HepG2 (cell line): ENCODE results near the gene NXPH4. TPM values are rescaled to one million over a fixed set of nuclear protein-coding genes. Genes with fewer than 3 reads are reported as not detected.

ENCODE experiments used
- ATAC-seq: fragments of 200-7000 bp; cut with Tn5 transposase; 3 replicates; pipeline ENCODE4 v1.9.1; 2020; ENCODE audit warnings: mild to moderate bottlenecking, moderate library complexity
- BruUV-seq: library from RNA; stranded (reverse); fragments of 400-500 nt; replicated peaks from 2 replicates; lab custom pipeline; 2021; lab: Mats Ljungman, UMichigan
- CTCF ChIA-PET: fragments of 300-600 bp; formaldehyde crosslinking; extraction: SDS; loops from one replicate; lab custom pipeline; 2021; ENCODE audit warnings: low total read pairs, inconsistent platforms, low intra/inter-chr PET ratio; lab: Yijun Ruan, JAX
- POLR2A ChIA-PET: fragments of 350-600 bp; sonication (Branson Sonifier 250); formaldehyde crosslinking; loops from one replicate; lab custom pipeline; 2020; ENCODE audit warnings: antibody characterized with exemption, inconsistent platforms; lab: Yijun Ruan, JAX
- DNase-seq: peaks from one replicate; pipeline ENCODE4 v3.0.0-alpha.2; 2015; ENCODE audit warnings: low spot score
- FAIRE-seq: peaks from 3 replicates; lab custom pipeline; 2011; peaks lifted over from hg19 to GRCh38; lab: Jason Lieb, UNC
- H2AFZ ChIP-seq: one replicate; pipeline ENCODE4 v1.6.1; 2011; ENCODE audit warnings: low read length, inconsistent platforms
- H3K27ac ChIP-seq: fragments of 300-600 bp; 3 replicates; pipeline ENCODE4 v1.8.0; 2011; ENCODE audit warnings: mixed run types, mild to moderate bottlenecking, mixed read lengths, low read length, inconsistent platforms; ENCODE audit not compliant: insufficient read depth; ENCODE audit errors: extremely low read length
- H3K27me3 ChIP-seq, 2 experiments: fragments of 200-600 bp in 1 of 2; 2 replicates in 1 of 2; 3 replicates in 1 of 2; pipeline versions ENCODE4 v1.6.0 to v1.8.0; 2011; ENCODE audit warnings: low read length in 2 of 2, mild to moderate bottlenecking in 2 of 2, moderate library complexity in 2 of 2, inconsistent platforms in 1 of 2; ENCODE audit not compliant: insufficient read depth in 2 of 2, control insufficient read depth in 1 of 2
- H3K36me3 ChIP-seq, 2 experiments: fragments of 200-600 bp in 1 of 2; replicated peaks in 1 of 2; 2 replicates in 1 of 2; 3 replicates in 1 of 2; pipeline versions ENCODE4 v1.5.1 to v1.8.0; 2011; ENCODE audit warnings: low read length in 2 of 2, inconsistent platforms in 1 of 2; ENCODE audit not compliant: insufficient read depth in 2 of 2, control insufficient read depth in 1 of 2
- H3K4me1 ChIP-seq: 2 replicates; pipeline ENCODE4 v1.5.1; 2012; ENCODE audit warnings: low read length, inconsistent platforms; ENCODE audit not compliant: insufficient read depth
- H3K4me2 ChIP-seq: 2 replicates; pipeline ENCODE4 v1.6.0; 2011; ENCODE audit warnings: low read depth, low read length, inconsistent platforms
- H3K4me3 ChIP-seq, 3 experiments: fragments of 200-600 bp in 1 of 3; sonication (generic), shearing (Covaris generic) in 1 of 3; replicated peaks in 1 of 3; 2 replicates each; pipeline ENCODE4 v1.5.1; 2011 to 2016; ENCODE audit warnings: low read length in 3 of 3, inconsistent platforms in 2 of 3, low read depth in 2 of 3, mild to moderate bottlenecking in 2 of 3, control low read depth in 1 of 3, mixed read lengths in 1 of 3; ENCODE audit not compliant: insufficient read depth in 1 of 3
- H3K79me2 ChIP-seq: one replicate; pipeline ENCODE4 v1.6.1; 2011; ENCODE audit warnings: low read length, inconsistent platforms; ENCODE audit not compliant: insufficient read depth
- H3K9ac ChIP-seq: 2 replicates; pipeline ENCODE4 v1.6.0; 2011; ENCODE audit warnings: mild to moderate bottlenecking, low read depth, low read length, inconsistent platforms; ENCODE audit not compliant: insufficient read depth
- H3K9me3 ChIP-seq: 2 replicates; pipeline ENCODE4 v1.5.1; 2012; ENCODE audit warnings: mild to moderate bottlenecking, low read length
- H4K20me1 ChIP-seq: 2 replicates; pipeline ENCODE4 v1.6.0; 2011; ENCODE audit warnings: inconsistent platforms, mild to moderate bottlenecking, low read length, moderate library complexity; ENCODE audit not compliant: insufficient read depth
- AGO2 ChIP-seq: fragments of 200-400 bp; formaldehyde crosslinking; optimal IDR thresholded peaks from 2 replicates; pipeline ENCODE3; 2017; ENCODE audit warnings: mild to moderate bottlenecking, low read depth, low read length, moderate library complexity
- ETV6 ChIP-seq: sonication (generic); formaldehyde crosslinking; conservative IDR thresholded peaks from 2 replicates; pipeline ENCODE4 v1.4.0; 2020; ENCODE audit warnings: missing genetic modification reagents
- FOXO1 ChIP-seq: sonication (generic); formaldehyde crosslinking; IDR thresholded peaks from 2 replicates; pipeline ENCODE4 v1.4.0; 2020; ENCODE audit warnings: missing genetic modification reagents
- KLF9 ChIP-seq: IDR thresholded peaks from 2 replicates; pipeline ENCODE4 v1.6.1; 2016; ENCODE audit warnings: low read depth
- POLR2A ChIP-seq, 2 experiments: IDR thresholded peaks; 2 replicates each; pipeline ENCODE4 v1.6.1; 2011; ENCODE audit warnings: low read depth in 2 of 2, low read length in 2 of 2, mild to moderate bottlenecking in 1 of 2, moderate library complexity in 1 of 2; ENCODE audit not compliant: insufficient read depth in 1 of 2
- SOX5 ChIP-seq: IDR thresholded peaks from 2 replicates; pipeline ENCODE4 v1.6.1; 2016; ENCODE audit warnings: borderline replicate concordance
- ZKSCAN8 ChIP-seq: IDR thresholded peaks from 2 replicates; pipeline ENCODE4 v1.6.1; 2016; ENCODE audit warnings: borderline replicate concordance, missing genetic modification reagents, missing compliant biosample characterization
- ZNF253 ChIP-seq: sonication (generic); formaldehyde crosslinking; IDR thresholded peaks from 2 replicates; pipeline ENCODE4 v1.8.0; 2022; ENCODE audit warnings: mild to moderate bottlenecking, missing genetic modification reagents, borderline replicate concordance
- ZNF788 ChIP-seq: sonication (generic); formaldehyde crosslinking; IDR thresholded peaks from 2 replicates; pipeline ENCODE4 v1.5.0; 2020; ENCODE audit warnings: mild to moderate bottlenecking, missing genetic modification reagents, borderline replicate concordance
- WGBS: methylation state at CpG from one replicate; pipeline ENCODE4 v1.1.6; 2017; ENCODE audit warnings: low lambda C conversion rate; 5-methylcytosine and 5-hydroxymethylcytosine counted together
- in situ Hi-C: cut with HindIII; loops from 2 replicates; pipeline ENCODE4 v1.10.0; 2017; ENCODE audit warnings: low pct_unique_long_range_greater_than_20kb; ENCODE audit not compliant: extremely low pct_ligation_motif_present
- intact Hi-C: fragments of 100-400 bp; cut with micrococcal nuclease; formaldehyde crosslinking; loops from one replicate; pipeline ENCODE4 v1.10.0; 2022; ENCODE audit not compliant: unreplicated experiment
- polyA plus RNA-seq, 8 experiments: library from polyadenylated mRNA; depleted of rRNA in 3 of 8; stranded (reverse) in 7 of 8; unstranded in 1 of 8; fragments of >200 nt; fragmentation: Illumina TruSeq in 4 of 8; extraction: Trizol in 4 of 8; gene quantifications; 2 replicates each; pipeline versions ENCODE4 v1.2.1 to v1.2.3, GENCODE V29; 2011 to 2016; ENCODE audit warnings: low read depth in 4 of 8, missing spikeins in 1 of 8, mixed read lengths in 1 of 8; ENCODE audit not compliant: insufficient read depth in 1 of 8
- total RNA-seq, 5 experiments: library from RNA; depleted of rRNA; stranded (reverse); fragments of >200 nt; fragmentation: Illumina TruSeq; extraction: Trizol; gene quantifications; 2 replicates each; pipeline ENCODE4 v1.2.3, GENCODE V29; 2016; ENCODE audit warnings: low read depth in 1 of 5

NXPH4 gene
- total and polyA plus RNA-seq, 2 of the 13 experiments (the other 11 are each of a cell fraction or from before 2014, with no cell fraction given), result 0.13 TPM; not detected in 1

GRCh38 chr12:57179331-57180086 is 37.1 kb upstream of the NXPH4 start:
- no peaks in the 10 kb centered on the region for H3K4me1 ChIP-seq
- DNase-seq, result no peak
- H3K4me2 ChIP-seq, result no peak overlapping the region
- no peaks in the 10 kb centered on the region for H3K9me3 ChIP-seq
- H3K36me3 ChIP-seq, result peaks cover 58 to 88% of the 10 kb centered on the region in 2 experiments
- no TSS peak for BruUV-seq
- no peak overlapping the region for H3K9ac ChIP-seq
- H3K27ac ChIP-seq, result no peak overlapping the region
- no peak overlapping the region for H2AFZ ChIP-seq
- POLR2A ChIA-PET, result interaction anchor here (0.9 to 4.7 kb wide), 2 partner anchors 30 to 52 kb away, joined by 6 to 36 read pairs; partner anchors contain the start of gene LRP1
- TF ChIP-seq POLR2A (IDR thresholded peaks at IDR 0.05; ENCODE audit: insufficient read depth in 1 of 2, low read depth in 2 of 2, low read length in 2 of 2), result 0 out of 4 replicates have a peak, but pooled peaks of 1 of the 2 experiments have one; percentile 7
- no peak for TF ChIP-seq ZNF253
- TF ChIP-seq FOXO1 (CRISPR knock-in tag), result no peak
- TF ChIP-seq, all 625 proteins: peak for 1
- in situ Hi-C loops (loop anchor here (5.0 kb wide), 1 partner anchor 47 kb away; no protein-coding TSS in a partner anchor), intact Hi-C loops (no loop called here)
- ATAC-seq (no peak), FAIRE-seq (no peak)
- Histone ChIP-seq H3K4me3 (no peak overlapping the region), H3K27me3 (no peaks in the 10 kb centered on the region), H4K20me1 (no peaks in the 10 kb centered on the region; the same call in 1 of the 2 replicates), H3K79me2 (no peaks in the 10 kb centered on the region)
- CTCF ChIA-PET, result no interaction called here
- WGBS, result 97% methylated on average over 23 of the region's 27 CpGs

GRCh38 chr12:57180321-57180989 is 36.1 kb upstream of the NXPH4 start:
- H3K79me2 ChIP-seq, result no peaks in the 10 kb centered on the region
- no peak overlapping the region for H3K4me3 ChIP-seq
- no peak overlapping the region for H2AFZ ChIP-seq
- no peaks in the 10 kb centered on the region; the same call in 1 of the 2 replicates for H4K20me1 ChIP-seq
- TF ChIP-seq AGO2 (peak; percentile 81), ETV6 (CRISPR knock-in tag) (no peak), ZKSCAN8 (CRISPR knock-in tag) (no peak), SOX5 (no peak), ZNF788 (no peak), KLF9 (no peak)
- H3K9me3 ChIP-seq, result no peaks in the 10 kb centered on the region
- in situ Hi-C loops, result no loop called here
- intact Hi-C loops, result no loop called here
- H3K36me3 ChIP-seq, result peaks cover 61 to 90% of the 10 kb centered on the region in 2 experiments
- no peak for FAIRE-seq
- no peak for ATAC-seq
- WGBS, result 100% methylated on average over 14 of the region's 20 CpGs
- CTCF ChIA-PET, result no interaction called here
- H3K9ac ChIP-seq, result no peak overlapping the region
- no peak overlapping the region for H3K4me2 ChIP-seq
- H3K27me3 ChIP-seq, result no peaks in the 10 kb centered on the region
- TSS peak; percentile 18 for BruUV-seq
- no peaks in the 10 kb centered on the region for H3K4me1 ChIP-seq
- no peak for DNase-seq
- POLR2A ChIA-PET, result interaction anchor here (0.8 to 4.7 kb wide), 5 partner anchors 31 to 69 kb away, joined by 3 to 36 read pairs (median 5); partner anchors contain the start of genes LRP1, SHMT2 and STAT6
- H3K27ac ChIP-seq, result no peak overlapping the region
